Thoracic aorta (tissue), 2 donors: ENCODE results near the gene SLC26A1. TPM values are rescaled to one million over a fixed set of nuclear protein-coding genes. Genes with fewer than 3 reads are reported as not detected.

Experiments used
- ATAC-seq: fragments of 150-250 bp; one replicate; pipeline ENCODE4 v1.8.0; 2017; ENCODE audit warnings: low read depth; ENCODE audit not compliant: insufficient number of reproducible peaks, low FRiP score
- DNase-seq: peaks from one replicate; pipeline ENCODE4 v3.0.0-alpha.2; 2020; ENCODE audit warnings: low spot score
- H3K27ac ChIP-seq, 2 donors: fragments of 200-600 bp; sonication (generic); 1 replicate in 1 of 2; 2 replicates in 1 of 2; pipeline ENCODE4 v1.5.1; 2016; ENCODE audit warnings: mild to moderate bottlenecking in 2 of 2, moderate library complexity in 2 of 2
- H3K27me3 ChIP-seq: fragments of 200-600 bp; sonication (generic); replicated peaks from 2 replicates; pipeline ENCODE4 v1.6.0; 2016; ENCODE audit warnings: mild to moderate bottlenecking; ENCODE audit not compliant: insufficient read depth
- H3K36me3 ChIP-seq: fragments of 200-600 bp; sonication (generic); one replicate; pipeline ENCODE4 v1.5.1; 2016
- H3K4me1 ChIP-seq, 2 donors: fragments of 200-600 bp; sonication (generic); 1 replicate in 1 of 2; 2 replicates in 1 of 2; pipeline versions ENCODE4 v1.5.1 to v1.6.0; 2016; ENCODE audit warnings: low read depth in 2 of 2, mild to moderate bottlenecking in 1 of 2; ENCODE audit not compliant: control insufficient read depth in 1 of 2
- H3K4me3 ChIP-seq: fragments of 200-600 bp; sonication (generic); 2 replicates; pipeline ENCODE4 v1.5.1; 2016; ENCODE audit warnings: mild to moderate bottlenecking
- H3K9me3 ChIP-seq: fragments of 200-600 bp; sonication (generic); 2 replicates; pipeline ENCODE4 v1.5.1; 2016
- total RNA-seq, 2 donors: library from RNA; depleted of rRNA; stranded (reverse); fragments of >200 nt; gene quantifications; one replicate each; pipeline versions ENCODE4 v1.1.0 to v1.2.3, GENCODE V29; 2016
- TF ChIP-seq, protein P1 (sequence below): fragments of 200-600 bp; sonication (generic); IDR thresholded peaks from one replicate; pipeline ENCODE4 v1.5.1; 2019; ENCODE audit warnings: antibody characterized with exemption

The SLC26A1 gene
- total RNA-seq, 2 donors from 2014 or later = not detected

DNA sequence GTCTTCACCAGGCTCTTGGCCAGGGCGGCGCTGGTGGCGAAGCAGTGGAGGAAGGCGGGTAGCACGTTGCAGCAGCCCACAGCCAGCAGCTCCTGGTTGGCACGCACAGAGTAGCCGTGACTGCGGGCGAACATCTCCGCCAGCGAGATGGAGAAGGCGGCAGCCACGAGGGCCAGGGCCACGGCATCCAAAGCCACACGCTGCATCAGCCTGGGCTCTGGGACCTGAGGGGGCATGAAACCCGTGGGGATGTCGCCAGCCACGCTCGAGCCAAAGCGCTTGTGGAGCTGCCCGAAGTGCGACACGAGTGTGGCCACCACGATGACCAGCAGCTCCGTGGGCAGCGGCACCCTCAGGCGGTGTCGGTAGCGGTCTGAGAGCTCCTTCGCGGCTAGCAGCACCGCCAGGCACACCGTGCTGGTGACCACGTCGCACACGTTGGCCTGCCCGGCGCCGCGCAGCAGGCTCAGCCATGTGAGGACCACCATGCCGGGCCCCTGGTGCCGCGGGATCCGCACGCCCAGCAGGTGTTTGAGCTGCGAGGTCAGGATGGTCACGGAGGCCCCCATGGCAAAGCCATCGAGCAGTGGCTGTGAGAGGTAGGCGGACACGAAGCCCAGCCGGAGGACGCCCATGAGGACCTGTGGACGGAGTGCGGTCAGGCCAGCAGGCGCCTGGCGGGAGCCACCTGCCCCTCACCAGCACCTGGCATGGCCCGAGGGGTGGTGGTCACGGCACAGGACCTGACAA lies 3.3 kb downstream of the SLC26A1 start:
- Histone ChIP-seq H3K9me3 (no peaks in the 10 kb centered on the region), H3K4me1 (peaks cover 14 to 24% of the 10 kb centered on the region in 2 donors), H3K27me3 (no peaks in the 10 kb centered on the region), H3K4me3 (no peak overlapping the region), H3K27ac (no peak overlapping the region), H3K36me3 (no peaks in the 10 kb centered on the region)
- ATAC-seq (no peak), DNase-seq (no peak)
- TF ChIP-seq, protein P1, sequence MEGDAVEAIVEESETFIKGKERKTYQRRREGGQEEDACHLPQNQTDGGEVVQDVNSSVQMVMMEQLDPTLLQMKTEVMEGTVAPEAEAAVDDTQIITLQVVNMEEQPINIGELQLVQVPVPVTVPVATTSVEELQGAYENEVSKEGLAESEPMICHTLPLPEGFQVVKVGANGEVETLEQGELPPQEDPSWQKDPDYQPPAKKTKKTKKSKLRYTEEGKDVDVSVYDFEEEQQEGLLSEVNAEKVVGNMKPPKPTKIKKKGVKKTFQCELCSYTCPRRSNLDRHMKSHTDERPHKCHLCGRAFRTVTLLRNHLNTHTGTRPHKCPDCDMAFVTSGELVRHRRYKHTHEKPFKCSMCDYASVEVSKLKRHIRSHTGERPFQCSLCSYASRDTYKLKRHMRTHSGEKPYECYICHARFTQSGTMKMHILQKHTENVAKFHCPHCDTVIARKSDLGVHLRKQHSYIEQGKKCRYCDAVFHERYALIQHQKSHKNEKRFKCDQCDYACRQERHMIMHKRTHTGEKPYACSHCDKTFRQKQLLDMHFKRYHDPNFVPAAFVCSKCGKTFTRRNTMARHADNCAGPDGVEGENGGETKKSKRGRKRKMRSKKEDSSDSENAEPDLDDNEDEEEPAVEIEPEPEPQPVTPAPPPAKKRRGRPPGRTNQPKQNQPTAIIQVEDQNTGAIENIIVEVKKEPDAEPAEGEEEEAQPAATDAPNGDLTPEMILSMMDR = no peak

DNA sequence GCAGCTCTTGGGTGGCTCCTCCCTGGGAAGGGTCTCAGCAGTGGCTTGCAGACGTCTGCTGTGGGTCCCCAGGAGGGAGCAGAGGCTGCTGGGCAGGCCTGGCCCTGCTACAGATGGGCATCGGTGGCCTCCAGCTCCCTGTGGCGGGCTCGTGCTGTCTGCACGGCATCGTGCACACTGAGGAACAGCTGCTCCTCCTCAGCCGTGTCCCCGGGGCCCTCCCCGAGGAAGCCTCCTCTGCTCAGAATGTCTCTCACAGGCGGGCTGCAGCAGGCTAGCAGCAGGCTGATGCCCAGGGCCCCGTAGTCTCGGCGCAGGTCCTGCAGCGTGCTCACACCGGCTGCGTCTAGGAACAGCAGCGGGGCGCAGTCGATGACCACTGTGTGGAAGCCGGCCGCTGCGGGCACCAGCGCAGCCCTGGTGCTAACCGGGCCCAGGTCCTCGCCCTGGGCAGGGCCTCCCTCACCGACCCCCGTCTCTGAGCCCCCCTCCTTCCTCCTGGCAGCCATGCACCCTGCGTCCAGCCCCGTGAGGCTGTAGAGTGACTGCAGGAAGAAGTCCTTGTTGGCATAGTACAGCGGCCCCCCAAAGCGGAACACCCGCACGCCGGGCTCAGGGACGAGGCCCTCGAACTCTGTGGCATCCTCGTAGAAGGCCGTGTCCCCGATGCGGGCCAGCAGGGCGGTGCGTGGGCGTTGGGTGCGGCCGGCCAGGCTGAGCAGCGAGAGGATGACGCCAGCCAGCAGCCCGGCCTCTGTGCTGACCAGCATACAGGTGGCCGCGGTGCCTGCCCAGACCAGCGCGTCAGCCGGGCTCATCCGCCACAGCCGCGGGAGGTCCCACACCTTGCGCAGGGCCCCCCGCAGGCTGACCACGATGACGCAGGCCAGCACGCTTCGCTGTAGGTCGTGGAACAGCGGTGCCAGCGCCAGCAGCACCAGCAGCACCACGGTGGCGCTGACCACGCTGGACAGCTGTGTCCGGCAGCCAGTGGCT lies 4.2 kb downstream of the SLC26A1 start:
- no peak overlapping the region for H3K27ac ChIP-seq
- TF ChIP-seq, protein P1 = no peak
- ATAC-seq (no peak), DNase-seq (no peak)
- H3K36me3 ChIP-seq = no peaks in the 10 kb centered on the region
- no peak overlapping the region for H3K4me3 ChIP-seq
- H3K9me3 ChIP-seq = no peaks in the 10 kb centered on the region
- peaks cover 14 to 24% of the 10 kb centered on the region in 2 donors for H3K4me1 ChIP-seq
- H3K27me3 ChIP-seq = no peaks in the 10 kb centered on the region

GRCh38 chr4:987624-988513 lies 5.3 kb downstream of the SLC26A1 start:
- TF ChIP-seq, protein P1 = no peak
- peak overlapping the region; percentile 74 for H3K4me3 ChIP-seq
- no peak overlapping the region for H3K27ac ChIP-seq
- H3K9me3 ChIP-seq = no peaks in the 10 kb centered on the region
- no peaks in the 10 kb centered on the region for H3K36me3 ChIP-seq
- DNase-seq (no peak), ATAC-seq (no peak)
- H3K27me3 ChIP-seq = no peaks in the 10 kb centered on the region
- H3K4me1 ChIP-seq = peaks cover 14 to 24% of the 10 kb centered on the region in 2 donors

GRCh38 chr4:986879-987623 lies 6.2 kb downstream of the SLC26A1 start, which contains the start of gene IDUA:
TSS of gene IDUA (plus strand) at chr4:987044. CDS start at chr4:987085, 41 bp downstream.
- Histone ChIP-seq H3K27me3 (no peaks in the 10 kb centered on the region), H3K4me3 (peak within 1 kb of the TSS; percentile 74), H3K36me3 (no peaks in the 10 kb centered on the region), H3K9me3 (no peaks in the 10 kb centered on the region), H3K4me1 (peaks cover 14 to 24% of the 10 kb centered on the region in 2 donors), H3K27ac (no peak within 1 kb of the TSS)
- no peak for DNase-seq
- TF ChIP-seq, protein P1 = no peak
- ATAC-seq = peak; percentile 60
